Measurements from ENCODE around the gene PLD5.

DNA sequence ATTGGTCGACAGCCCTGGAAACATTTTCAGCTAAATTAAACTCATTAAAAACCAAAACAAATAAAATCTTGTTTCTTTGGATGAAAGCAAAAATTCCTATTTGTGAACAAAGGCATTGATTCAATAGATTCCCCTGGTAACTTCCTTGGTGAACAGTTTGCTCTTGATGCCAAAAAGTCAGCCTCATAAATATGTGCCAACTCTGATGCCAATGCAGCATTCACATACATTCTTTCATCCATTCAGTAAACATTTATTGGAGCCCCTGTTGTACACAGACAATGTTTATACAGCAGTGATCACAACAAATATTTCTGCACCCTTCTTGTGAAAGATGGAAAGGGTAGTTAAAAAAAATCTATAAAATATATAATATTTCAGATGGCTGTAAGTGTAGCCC lies 107.8 kb downstream of the PLD5 start:
- TF ChIP-seq, protein P1, sequence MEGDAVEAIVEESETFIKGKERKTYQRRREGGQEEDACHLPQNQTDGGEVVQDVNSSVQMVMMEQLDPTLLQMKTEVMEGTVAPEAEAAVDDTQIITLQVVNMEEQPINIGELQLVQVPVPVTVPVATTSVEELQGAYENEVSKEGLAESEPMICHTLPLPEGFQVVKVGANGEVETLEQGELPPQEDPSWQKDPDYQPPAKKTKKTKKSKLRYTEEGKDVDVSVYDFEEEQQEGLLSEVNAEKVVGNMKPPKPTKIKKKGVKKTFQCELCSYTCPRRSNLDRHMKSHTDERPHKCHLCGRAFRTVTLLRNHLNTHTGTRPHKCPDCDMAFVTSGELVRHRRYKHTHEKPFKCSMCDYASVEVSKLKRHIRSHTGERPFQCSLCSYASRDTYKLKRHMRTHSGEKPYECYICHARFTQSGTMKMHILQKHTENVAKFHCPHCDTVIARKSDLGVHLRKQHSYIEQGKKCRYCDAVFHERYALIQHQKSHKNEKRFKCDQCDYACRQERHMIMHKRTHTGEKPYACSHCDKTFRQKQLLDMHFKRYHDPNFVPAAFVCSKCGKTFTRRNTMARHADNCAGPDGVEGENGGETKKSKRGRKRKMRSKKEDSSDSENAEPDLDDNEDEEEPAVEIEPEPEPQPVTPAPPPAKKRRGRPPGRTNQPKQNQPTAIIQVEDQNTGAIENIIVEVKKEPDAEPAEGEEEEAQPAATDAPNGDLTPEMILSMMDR (conservative IDR thresholded peaks at IDR 0.05 in 1 of 2, IDR thresholded peaks at IDR 0.05 in 1 of 2; ENCODE audit: extremely low read depth in 1 of 2, insufficient read depth in 1 of 2, low read depth in 1 of 2, low read length in 2 of 2) = no peak
- TF ChIP-seq EZH2 (IDR thresholded peaks at IDR 0.05; ENCODE audit: borderline replicate concordance, low read length) = no peak
